Measurements from ENCODE around the gene ARMH4.

GRCh38 chr14:57981817-57982560 is 170.0 kb downstream of the ARMH4 start:
- TF ChIP-seq POLR2A (IDR thresholded peaks at IDR 0.05) = no peak
- TF ChIP-seq CTCF (IDR thresholded peaks at IDR 0.05) = no peak

All from transverse colon (tissue), 3 donors.